HG03521 (cell line): ENCODE measurements around the gene PUSL1.

Experiments used
- ATAC-seq: cut with Tn5 transposase; IDR thresholded peaks from one replicate; pipeline ENCODE4 v1.9.1; 2021; ENCODE audit warnings: mild to moderate bottlenecking, moderate library complexity; ENCODE audit not compliant: unreplicated experiment

The PUSL1 gene

DNA sequence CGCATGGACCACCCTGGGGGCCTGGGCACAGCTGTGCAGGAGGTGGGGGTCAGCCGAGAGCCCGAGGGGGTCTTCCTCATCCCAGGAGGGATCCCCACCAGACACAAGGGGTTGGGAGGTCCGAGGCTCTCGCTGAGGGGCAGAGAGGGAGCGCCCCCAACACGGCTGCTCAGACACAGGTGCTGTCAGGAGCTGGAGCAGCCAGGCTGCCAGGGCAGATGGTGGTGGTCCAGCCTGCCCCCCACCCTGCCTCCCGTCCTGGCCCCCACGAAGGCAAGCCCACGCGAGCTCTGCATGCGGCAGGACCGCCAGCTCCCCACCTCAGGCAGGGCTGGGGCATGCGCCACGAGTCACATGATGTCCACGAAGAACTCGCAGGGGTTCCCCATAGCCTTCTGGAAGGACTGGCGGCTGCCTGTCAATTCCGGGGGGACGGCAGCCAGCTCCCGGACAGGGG, 27.4 kb downstream of the PUSL1 start:
- ATAC-seq, result no peak

DNA sequence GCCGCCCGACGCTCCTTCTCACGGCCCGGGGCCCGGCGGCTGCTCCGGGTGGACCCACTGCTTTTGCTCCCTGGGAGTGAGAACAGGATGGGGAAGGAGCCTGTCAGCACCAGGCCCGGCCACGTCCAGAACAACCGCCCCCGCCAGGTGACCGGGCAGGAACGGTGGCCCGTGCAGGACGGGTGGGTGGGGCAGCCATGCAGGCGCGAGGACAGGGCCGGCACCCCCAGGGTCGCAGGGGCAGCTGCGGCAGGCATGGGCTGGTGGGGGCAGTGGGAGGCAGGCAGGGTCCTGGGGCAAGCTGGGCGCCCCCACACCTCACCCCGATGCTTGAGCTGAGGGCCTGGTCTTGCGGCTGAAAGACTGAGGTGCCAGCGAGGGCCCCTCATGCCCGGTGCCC, 28.0 kb downstream of the PUSL1 start:
- ATAC-seq, result no peak

DNA sequence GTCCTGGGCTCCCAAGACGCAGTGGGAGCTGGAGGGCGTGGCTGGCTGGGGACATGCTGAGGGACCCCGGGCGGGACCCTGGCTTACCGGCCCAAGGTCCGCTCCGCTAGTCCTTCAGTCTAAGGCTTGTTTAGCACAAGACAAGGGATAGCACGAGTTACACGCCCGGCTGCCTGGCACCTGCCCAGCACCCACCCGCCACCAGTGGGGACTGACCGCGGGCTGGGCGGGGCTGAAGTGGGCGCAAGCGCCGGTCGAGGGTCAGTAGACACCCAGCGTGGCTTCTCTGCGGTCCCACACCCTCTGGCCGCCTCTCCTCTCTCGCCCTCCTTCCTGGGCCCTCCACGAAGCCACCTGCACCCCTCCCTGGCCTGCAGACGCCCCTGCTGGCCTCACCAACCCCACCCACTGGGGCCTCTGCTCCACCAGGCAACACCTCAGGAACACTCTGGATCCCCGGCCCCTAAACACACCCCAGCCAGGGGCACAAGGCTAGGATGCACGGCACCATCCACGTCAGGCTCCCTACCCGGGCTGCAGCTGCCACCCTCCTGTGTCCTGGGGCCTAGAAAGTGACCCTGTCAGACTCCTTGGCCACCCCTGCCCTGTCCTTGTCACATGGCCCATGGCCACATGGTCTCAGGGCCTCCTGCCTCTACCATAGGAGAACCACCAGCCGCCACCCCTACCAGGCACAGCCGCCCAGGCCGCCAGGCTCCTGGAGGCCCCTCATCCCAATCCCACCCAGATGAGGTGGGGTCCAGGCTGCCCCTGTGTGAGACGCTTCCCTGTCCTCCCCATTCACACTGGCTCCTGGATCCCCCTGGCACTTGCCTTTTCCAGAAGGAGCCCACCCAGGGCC, 28.8 kb downstream of the PUSL1 start:
- no peak for ATAC-seq

DNA sequence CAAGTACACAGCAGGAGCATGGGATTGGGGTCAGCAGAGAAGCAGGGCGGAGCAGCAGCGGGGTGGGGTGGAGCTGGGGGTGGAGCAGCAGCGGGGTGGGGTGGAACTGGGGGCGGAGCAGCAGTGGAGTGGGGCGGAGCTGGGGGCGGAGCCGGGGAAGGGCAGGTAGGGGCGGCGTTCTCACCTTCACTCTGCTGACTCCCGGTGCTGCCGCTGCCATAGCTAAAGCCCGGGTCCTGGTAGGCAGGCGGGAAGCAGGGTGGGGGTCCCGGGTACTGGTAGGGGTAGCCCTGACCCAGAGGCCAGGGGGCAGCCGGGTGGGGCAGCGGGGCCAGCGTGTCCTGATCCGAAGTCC, 29.4 kb downstream of the PUSL1 start:
- no peak for ATAC-seq

DNA sequence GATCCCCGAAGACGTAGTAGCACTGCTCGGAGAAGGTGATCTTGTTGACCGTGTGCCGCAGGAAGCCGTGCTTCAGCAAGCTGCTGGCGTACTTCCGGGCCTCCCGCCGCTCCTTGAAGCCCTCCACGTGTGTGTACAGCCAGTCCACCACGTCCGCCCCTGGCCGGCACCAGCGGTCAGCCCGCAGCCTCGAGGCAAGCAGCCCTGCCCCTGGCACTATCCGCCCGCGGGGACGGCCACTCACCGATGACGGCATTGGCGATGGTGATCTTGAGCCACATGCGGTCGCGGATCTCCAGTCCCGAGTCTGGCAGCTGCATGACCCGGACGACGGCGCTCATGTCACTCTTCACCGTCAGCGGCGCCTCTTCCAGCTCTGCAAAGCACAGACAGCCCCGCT, 29.9 kb downstream of the PUSL1 start:
- ATAC-seq, result no peak

DNA sequence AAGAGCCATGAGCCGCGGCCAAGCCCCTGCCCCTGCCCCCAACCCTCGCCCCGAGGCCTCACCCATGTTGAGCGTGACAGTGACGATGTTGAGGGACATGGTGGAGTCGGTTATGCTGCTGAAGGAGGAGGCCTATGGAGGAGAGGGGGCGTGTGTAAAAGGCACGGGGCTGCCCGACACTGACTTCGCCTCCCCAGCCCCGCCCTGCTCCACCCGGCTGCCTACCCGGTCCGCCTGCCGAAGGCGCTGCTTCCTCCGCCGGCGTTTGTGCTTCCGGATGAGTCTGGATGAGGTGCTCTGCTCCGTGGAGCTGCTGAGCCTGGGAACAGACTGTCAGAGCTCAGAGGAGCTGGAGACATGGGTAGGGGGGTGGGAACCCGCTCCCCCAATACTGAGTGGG, 31.8 kb downstream of the PUSL1 start:
- no peak for ATAC-seq

DNA sequence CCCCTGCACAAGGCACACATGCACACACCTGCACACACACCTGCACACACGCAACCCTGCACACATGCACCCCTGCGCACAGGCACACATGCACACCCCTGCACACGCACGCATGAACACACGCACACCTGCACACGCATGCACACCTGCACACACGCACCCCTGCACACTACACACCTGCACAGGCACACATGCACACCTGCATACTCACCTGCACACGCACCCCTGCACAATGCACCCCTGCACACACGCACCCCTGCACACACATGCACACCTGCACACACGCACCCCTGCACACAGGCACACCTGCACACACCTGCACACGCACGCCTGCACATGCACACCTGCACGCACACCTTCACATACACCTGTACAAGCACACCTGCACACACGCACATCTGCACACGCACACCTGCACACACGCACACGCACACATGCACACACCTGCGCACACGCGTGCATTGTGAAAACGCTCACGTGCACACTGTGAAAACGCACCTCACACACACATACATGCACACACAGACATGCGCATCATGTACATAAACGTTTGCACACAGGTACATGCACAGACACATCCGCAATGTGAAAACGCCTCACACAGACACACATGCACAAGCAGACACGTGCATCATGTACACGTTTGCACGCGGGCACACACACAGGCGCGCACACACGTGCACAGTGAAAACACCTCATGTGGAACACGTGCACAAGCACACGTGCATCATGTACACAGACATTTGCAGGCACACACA, 32.6 kb downstream of the PUSL1 start:
- no peak for ATAC-seq

DNA sequence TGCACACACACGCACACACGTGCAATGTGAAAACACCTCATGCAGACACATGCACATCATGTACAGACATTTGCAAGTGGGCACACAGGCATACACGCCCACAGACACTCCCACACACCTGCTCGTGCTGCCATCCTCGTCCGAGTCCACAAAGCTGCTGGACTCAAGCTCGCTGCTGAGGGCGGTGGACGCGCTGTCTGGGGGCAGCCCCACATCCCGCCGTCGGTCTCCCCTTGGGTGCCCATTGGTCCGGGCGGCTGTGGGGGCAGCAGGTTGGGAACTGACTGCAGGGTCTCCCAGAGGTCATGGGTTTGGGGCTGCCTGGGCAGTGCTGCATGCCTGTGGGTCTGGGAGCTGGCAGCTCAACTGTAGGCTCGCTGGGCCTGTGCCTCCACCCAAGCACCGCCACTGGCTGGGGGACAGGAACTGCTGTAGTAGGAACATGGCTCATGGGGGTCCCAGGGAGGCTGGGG, 33.2 kb downstream of the PUSL1 start:
- no peak for ATAC-seq

DNA sequence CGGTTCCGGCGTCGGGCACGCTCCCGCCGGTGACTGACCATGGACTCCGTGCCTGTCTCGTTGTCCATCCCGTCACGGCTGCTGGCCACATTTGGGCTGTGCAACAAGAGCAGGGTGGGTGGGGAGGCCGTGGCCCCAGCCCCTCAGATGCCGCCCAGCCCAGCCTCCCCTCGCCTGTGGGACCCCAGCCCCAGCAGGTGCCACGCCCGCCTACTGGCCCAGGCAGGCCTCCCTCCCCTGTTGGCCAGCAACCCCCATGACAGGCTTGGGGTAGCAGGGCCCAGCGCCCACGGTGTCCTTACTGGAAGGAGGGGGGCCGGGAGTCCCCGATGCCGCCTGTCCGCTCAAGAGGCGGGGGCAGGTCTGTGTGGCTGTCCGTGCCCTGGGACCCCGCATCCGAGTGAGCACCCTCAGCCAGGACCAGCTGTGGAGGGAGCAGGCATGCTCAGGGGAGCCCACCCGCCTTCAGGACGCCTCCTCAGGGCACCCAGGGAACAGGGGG, 33.7 kb downstream of the PUSL1 start:
- no peak for ATAC-seq

DNA sequence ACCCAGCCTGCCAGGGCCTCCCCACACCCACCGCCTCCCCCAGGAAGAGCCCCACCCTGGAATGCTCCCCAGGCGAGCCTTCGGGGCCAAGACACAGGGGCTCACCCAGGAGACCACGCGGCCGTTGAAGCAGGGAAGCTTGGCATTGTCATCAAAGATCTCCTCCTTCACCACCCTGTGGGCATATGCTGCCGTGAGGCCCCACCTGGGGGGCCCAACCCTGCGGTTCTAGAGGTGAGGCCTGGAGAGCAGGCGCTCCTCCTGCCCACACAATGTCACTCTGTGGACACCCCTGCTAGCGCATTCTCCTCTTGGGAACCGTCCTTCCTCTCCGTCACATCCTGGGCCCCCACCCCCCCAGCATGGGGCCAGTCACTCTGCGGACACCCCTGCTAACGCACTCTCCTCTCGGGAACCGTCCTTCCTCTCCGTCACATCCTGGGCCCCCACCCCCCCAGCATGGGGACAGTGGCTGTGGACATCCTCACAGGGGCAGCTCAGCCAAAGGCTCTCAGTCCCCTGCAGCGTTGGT, 34.3 kb downstream of the PUSL1 start:
- ATAC-seq, result no peak

DNA sequence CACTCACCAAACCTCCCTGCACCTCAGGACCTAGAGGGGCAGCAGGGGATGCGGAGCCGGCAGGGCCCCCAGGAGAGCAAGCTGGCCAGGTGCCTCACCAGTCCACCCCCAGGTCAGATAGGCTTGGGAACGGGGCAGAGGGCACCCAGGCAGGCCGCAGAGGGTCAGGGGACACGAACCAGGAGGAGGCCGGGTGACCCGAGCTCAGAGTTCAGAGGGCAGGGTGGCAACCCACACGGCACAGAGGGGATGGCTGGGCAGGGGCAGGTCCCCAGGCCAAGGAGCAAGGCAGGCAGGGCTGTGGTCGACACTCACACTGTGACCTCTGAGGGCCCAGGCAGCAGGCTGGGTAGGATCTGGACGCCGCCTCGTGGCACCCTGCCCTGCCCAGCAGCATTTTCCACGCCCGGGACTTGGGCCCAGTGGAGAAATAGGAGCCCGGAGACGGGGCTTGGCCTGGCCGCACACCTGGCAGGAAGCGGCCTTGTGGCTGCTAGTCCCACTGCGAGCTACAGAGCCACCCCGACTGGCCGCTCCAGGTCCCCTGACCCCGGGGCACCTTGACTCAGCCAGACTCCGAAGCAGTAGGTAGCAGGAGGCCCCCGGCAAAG, 35.5 kb downstream of the PUSL1 start:
- no peak for ATAC-seq

DNA sequence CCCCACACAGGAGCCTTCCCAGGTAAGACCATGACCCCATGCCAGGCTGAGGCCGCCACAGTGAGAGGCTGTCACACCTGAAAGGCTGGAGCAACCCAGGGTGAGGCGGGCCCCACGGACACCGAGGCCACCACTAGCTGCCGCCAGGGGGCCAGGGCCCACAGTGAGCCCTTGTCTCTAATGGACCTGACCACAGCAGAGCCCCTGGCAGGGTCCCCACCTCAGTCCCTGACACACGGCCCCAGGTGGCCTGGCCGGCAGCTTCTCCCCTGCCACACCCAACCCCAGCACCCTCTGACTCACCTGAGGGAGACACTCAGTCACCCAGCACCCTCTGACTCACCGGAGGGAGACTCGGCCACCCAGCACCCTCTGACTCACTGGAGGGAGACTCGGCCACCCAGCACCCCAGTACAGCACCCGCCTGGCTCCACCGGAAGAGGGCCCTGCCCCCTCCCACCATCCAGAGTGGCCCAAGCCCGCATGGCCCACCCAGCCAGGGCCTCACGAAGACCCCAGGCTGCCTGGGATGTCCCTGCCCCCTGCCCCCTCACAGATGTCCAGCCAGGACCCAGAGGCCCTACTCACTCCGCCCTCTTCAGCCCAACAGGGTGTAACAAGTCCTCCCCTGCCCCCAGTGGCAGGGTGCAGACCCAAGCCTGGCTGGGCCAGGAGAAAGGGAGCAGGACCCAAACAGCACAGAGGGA, 36.4 kb downstream of the PUSL1 start:
- ATAC-seq, result no peak

DNA sequence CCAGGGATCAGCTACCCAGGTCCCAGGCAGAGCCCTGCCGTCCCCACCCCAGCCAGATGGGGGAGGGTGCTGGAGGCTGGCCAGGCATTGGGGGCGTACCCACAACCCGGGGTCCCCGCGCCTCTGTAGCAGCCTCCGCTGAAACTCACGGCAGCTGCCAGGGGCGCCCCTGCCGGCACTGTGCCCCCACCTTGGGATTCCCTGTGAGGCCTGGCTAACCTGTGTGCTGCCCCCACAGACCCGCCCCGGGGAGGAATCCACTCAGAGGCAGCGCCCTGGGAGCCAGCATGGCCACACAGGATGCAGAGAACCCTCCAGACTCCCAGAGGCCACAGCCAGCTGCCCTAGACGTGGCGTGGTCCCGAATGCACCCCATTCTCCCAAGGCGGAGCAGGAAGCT, 37.0 kb downstream of the PUSL1 start:
- no peak for ATAC-seq

DNA sequence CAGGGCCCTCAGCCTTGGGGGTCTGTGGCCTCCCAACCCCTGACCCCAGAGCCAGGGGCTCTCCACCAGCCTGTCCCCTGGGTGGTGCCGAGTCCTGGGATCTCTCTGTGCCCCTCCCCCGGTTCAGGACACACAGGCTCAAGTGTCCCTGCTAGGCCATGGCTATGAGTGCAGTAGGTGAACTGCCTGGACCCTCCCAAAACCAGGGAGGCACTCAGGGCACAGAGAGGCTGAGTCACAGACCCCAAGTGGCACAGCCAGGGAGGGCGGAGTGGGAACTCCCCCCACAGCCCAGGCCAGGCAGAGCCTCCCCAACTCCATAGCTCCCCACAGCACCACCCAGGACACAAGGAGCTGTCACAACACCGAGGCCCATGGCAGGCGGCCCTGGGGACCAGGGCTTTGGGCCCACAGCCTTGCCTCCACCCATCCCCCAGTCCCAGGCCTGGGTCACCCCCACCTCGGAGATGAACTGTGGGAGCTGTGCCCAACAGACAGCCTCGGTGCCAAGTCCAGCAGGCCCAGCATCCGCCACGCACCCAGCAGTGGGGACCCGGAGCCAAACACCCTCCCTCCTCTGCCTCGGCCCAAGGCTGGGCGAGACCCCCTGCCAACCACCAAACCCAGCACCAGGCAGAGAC, 37.6 kb downstream of the PUSL1 start:
- no peak for ATAC-seq

DNA sequence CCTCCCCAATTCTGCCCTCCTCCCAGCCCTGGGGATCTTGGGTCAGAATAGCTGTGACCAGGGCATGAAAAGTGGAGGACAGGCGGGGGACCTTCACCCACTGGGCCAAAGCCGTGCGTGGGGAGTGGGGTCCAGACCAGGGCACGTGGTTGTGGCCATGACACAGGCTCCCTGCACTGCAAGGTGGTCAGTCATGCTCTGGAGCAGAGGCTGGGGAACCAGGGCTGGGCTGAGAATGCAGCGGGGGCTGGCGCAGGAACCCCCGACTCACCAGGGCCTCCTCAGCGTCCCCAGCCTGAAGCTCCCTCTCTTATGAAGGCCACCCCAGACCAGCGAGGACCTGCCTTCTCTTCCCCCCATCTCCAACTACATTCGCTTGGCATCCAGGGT, 38.1 kb downstream of the PUSL1 start:
- ATAC-seq, result no peak

DNA sequence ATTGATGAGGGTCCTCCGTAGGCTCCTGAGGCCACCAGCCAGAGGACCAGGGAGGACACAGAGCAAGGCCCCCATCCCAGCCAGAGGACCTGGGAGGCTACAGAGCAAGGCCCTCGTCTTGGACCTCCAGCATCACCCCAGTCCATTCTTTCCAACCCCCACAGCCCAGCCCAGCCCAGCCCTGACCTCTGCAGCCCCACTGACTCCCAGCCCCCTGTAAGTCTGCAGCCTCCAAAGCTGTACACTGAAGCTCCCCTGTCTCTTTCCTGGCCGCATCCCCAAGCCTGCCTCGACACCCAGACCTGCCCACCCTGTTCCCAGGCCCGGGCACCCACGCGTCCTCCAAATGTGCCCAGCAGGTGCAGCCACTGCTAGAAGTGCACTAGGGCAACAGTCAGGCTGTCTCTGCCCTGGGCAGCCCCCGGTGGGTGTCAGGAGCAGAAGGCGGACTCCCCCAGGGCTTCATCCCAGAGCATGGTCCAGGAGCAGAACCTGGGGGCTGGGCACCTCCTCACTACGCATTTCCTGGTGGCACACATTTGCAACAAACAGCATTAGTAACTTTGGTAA, 38.7 kb downstream of the PUSL1 start:
- ATAC-seq, result no peak

DNA sequence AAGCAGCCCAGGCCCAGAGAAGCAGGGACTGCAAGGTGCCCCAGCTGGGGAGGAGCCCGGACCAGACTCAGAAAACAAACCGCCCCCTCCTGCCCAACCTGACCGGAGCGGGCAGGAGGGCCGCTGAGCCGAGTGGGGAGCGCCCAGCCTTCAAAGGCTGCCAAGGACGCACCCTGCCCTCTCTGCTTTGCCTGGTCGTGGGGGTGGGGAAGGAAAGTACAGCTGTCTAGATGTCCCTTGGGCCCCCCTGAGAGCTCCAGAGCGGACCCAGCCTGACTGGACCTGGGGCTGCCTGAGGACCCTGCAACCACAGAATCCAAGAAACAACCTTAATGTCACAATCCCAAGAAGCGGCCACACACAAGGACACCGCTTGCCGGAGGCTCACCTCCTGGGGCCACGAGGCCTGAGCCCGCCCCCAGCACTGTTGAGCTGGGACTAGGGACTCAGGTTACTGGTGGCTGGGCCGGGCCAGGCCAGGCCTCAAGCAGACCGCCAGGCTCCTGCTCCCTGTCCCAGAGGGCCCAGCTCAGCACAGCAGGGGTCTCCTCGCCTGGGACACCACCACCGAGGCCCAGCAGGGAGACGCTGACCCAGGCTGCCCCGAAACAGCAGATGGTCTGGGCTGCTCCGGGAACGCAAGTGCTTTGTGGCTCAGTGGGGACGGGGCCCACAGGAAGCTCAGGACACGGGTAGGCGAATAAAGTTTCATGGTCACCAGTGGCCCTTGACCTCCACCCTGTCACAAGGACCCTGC, 39.4 kb downstream of the PUSL1 start:
- ATAC-seq, result no peak

DNA sequence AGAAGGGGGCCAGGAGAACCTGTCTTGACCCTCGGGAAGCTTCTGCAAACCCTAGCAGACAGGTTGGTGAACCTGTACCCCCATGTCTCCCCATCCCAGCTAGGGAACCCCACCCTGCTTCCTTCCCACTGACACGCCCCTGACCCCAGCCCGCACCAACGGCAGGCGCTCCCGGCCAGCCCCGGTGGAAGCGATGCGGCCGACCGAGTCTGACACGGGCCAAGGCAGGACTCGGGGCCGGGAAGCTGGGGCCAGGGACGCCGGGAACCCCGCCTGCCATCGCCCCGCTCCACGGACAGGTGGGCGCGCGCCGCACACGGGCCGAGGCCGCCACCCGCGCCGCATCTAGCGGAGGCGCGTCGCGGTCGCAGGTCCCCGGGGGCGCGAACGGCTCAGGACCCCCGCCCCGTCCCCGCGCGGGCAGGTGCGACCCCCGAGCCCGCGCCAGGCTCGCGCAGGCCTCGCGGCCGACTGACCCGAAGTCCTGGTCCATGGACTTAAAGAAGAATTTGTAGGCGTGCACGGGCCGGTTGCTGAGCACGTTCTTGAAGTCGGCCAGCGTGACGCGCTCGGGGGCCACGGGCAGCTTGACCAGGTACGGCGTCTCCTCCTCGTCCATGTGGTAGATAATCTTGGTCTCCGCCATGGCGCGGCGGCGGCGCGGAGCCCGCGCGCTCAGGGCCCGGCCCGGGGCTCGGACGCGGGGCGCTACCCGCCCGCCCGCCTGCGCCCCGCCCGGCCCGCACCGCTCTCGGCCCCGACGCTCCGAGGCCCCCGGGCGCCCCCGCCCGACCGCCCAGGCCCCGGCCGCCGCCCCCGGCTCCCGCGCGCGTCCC, 40.2 kb downstream of the PUSL1 start:
- ATAC-seq, result peak; percentile 34
